GM18505 (cell line): Measurements from ENCODE around the gene SP110.

Experiments used
- ATAC-seq: cut with Tn5 transposase; IDR thresholded peaks from one replicate; pipeline ENCODE4 v1.9.1; 2021; ENCODE audit not compliant: unreplicated experiment
- POLR2A ChIP-seq: IDR thresholded peaks from 4 replicates; pipeline ENCODE4 v1.6.1; 2011; ENCODE audit warnings: borderline replicate concordance; ENCODE audit not compliant: insufficient read depth, insufficient read length; ENCODE audit errors: extremely low read depth

SP110 gene

GRCh38 chr2:230170532-230170931 lies 49.3 kb downstream of the SP110 start:
- TF ChIP-seq POLR2A = no peak
- no peak for ATAC-seq

GRCh38 chr2:230166557-230167170 lies 53.1 kb downstream of the SP110 start:
- no peak for TF ChIP-seq POLR2A
- ATAC-seq = no peak

GRCh38 chr2:230164139-230164538 lies 55.6 kb downstream of the SP110 start:
- no peak for TF ChIP-seq POLR2A

GRCh38 chr2:230162981-230163380 lies 56.8 kb downstream of the SP110 start:
- TF ChIP-seq POLR2A = no peak
- ATAC-seq = no peak

More at GRCh38 chr2:230164139-230164538, 55.6 kb downstream of the SP110 start:
- no peak for ATAC-seq

GRCh38 chr2:230161184-230161583 lies 58.6 kb downstream of the SP110 start:
- no peak for ATAC-seq
- TF ChIP-seq POLR2A = no peak

GRCh38 chr2:230160112-230160660 lies 59.6 kb downstream of the SP110 start:
- no peak for ATAC-seq
- no peak for TF ChIP-seq POLR2A

GRCh38 chr2:230158468-230158867 lies 61.3 kb downstream of the SP110 start:
- ATAC-seq = no peak
- no peak for TF ChIP-seq POLR2A

GRCh38 chr2:230156782-230157699 lies 62.7 kb downstream of the SP110 start:
- ATAC-seq = no peak
- no peak for TF ChIP-seq POLR2A

GRCh38 chr2:230155359-230155758 lies 64.4 kb downstream of the SP110 start:
- ATAC-seq = no peak

GRCh38 chr2:230153390-230153976 lies 66.3 kb downstream of the SP110 start:
- TF ChIP-seq POLR2A = no peak
- ATAC-seq = no peak

More at GRCh38 chr2:230155359-230155758, 64.4 kb downstream of the SP110 start:
- no peak for TF ChIP-seq POLR2A

GRCh38 chr2:230152334-230152733 lies 67.5 kb downstream of the SP110 start:
- ATAC-seq = no peak
- no peak for TF ChIP-seq POLR2A

GRCh38 chr2:230144355-230144754 lies 75.4 kb downstream of the SP110 start:
- no peak for TF ChIP-seq POLR2A
- no peak for ATAC-seq

GRCh38 chr2:230140667-230141066 lies 79.1 kb downstream of the SP110 start:
- ATAC-seq = no peak
- no peak for TF ChIP-seq POLR2A
